Mesendoderm (in vitro differentiated cells): Measurements from ENCODE around the gene JUNB.

Source experiments
- DNase-seq: peaks from one replicate; pipeline ENCODE4 v3.0.0; 2013
- H2AK5ac ChIP-seq: 2 replicates; pipeline ENCODE4 v1.6.1; 2013; ENCODE audit warnings: low read length, inconsistent platforms
- H2BK120ac ChIP-seq: 2 replicates; pipeline ENCODE4 v1.6.1; 2013; ENCODE audit warnings: low read depth, mild to moderate bottlenecking, low read length, moderate library complexity, mixed read lengths
- H2BK15ac ChIP-seq: replicated peaks from 2 replicates; pipeline ENCODE4 v1.6.1; 2013; ENCODE audit warnings: low read depth, mild to moderate bottlenecking, moderate library complexity
- H2BK5ac ChIP-seq: 2 replicates; pipeline ENCODE4 v1.6.1; 2013; ENCODE audit warnings: low read length, inconsistent platforms
- H3K18ac ChIP-seq: 2 replicates; pipeline ENCODE4 v1.6.1; 2013; ENCODE audit warnings: mild to moderate bottlenecking, low read length, mixed read lengths
- H3K23ac ChIP-seq: one replicate; pipeline ENCODE4 v1.6.1; 2013; ENCODE audit warnings: low read length
- H3K27ac ChIP-seq: 2 replicates; pipeline ENCODE4 v1.5.1; 2013; ENCODE audit warnings: low read depth, mild to moderate bottlenecking, inconsistent platforms, low read length, moderate library complexity
- H3K27me3 ChIP-seq: 2 replicates; pipeline ENCODE4 v1.6.1; 2013; ENCODE audit warnings: low read length, control low read depth, mild to moderate bottlenecking, inconsistent platforms; ENCODE audit not compliant: insufficient read depth, poor library complexity
- H3K36me3 ChIP-seq: 2 replicates; pipeline ENCODE4 v1.6.1; 2013; ENCODE audit warnings: low read length, inconsistent platforms; ENCODE audit not compliant: control insufficient read depth, insufficient read depth
- H3K4ac ChIP-seq: one replicate; pipeline ENCODE4 v1.6.1; 2013; ENCODE audit warnings: low read depth, mild to moderate bottlenecking, low read length, moderate library complexity
- H3K4me1 ChIP-seq: 2 replicates; pipeline ENCODE4 v1.6.1; 2013; ENCODE audit warnings: low read depth, low read length, inconsistent platforms; ENCODE audit not compliant: control insufficient read depth
- H3K4me2 ChIP-seq: 2 replicates; pipeline ENCODE4 v1.6.1; 2013; ENCODE audit warnings: low read length
- H3K4me3 ChIP-seq: 2 replicates; pipeline ENCODE4 v1.5.1; 2013; ENCODE audit warnings: mild to moderate bottlenecking, low read length
- H3K56ac ChIP-seq: one replicate; pipeline ENCODE4 v1.6.1; 2013; ENCODE audit warnings: low read length
- H3K79me1 ChIP-seq: 2 replicates; pipeline ENCODE4 v1.6.1; 2013; ENCODE audit warnings: low read length, inconsistent platforms
- H3K79me2 ChIP-seq: 2 replicates; pipeline ENCODE4 v1.6.1; 2013; ENCODE audit warnings: mild to moderate bottlenecking, low read length; ENCODE audit not compliant: control insufficient read depth, insufficient read depth
- H3K9ac ChIP-seq: 2 replicates; pipeline ENCODE4 v1.6.1; 2013; ENCODE audit warnings: low read length, inconsistent platforms
- H4K5ac ChIP-seq: one replicate; pipeline ENCODE4 v1.6.1; 2013; ENCODE audit warnings: low read length
- H4K8ac ChIP-seq: one replicate; pipeline ENCODE4 v1.6.1; 2013; ENCODE audit warnings: low read depth, mild to moderate bottlenecking, control low read depth, low read length, moderate library complexity
- WGBS: extraction: QIAGEN DNeasy Blood & Tissue Kit; methylation state at CpG from one replicate; pipeline ENCODE4 v1.1.7; 2013; ENCODE audit warnings: low lambda C conversion rate, missing lambda C conversion rate; ENCODE audit not compliant: insufficient coverage; ENCODE audit errors: extremely low coverage; 5-methylcytosine and 5-hydroxymethylcytosine counted together

Gene JUNB

DNA sequence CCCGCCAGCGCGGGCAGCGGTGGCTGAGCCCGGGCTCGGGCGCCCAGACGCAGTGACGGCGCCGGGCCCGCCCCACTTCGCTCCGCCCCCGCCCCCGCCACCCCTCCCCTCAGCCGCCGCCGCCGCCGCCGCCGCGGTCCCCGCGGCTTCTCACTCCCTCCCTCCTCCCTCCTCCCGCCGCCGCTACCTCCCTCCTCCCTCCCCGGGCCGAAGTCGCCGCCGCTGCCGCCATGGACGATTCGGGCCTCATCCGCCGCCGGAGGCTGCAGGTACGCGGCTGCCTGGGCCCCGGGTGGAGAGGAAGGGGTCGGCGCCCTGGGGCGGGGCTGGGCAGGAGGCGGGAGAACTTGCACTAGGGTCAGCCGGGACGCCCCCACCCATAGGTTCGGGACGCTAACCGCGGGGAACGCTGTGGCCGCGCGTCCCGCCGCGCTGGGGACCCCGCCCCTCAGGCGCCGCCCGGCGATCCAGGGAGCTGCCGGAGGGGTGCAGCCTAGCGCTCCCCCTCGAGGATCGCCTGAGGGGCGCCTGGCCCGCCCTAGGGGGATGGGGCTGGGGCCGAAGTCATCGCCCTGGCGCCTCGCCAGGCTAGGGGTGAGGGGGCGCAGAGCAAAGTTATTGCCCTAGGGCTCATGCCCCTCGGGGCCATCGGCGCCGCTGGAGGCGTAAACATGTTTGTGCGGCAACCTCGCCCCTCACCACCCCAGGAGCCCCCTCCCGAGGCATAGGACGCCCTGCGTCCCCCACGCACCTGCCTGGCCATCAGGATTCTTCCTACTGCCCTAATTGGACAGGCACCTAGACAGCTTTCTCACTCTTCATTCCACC, 42.7 kb downstream of the JUNB start:
- H3K56ac ChIP-seq, result peak overlapping the region; percentile 88
- H3K79me2 ChIP-seq, result no peaks in the 10 kb centered on the region
- DNase-seq, result peak; percentile 62
- no CpG with 5 or more reads among the region's 87 CpGs for WGBS
- H2BK120ac ChIP-seq, result no peak overlapping the region
- no peak overlapping the region for H2BK15ac ChIP-seq
- H3K4me1 ChIP-seq, result no peaks in the 10 kb centered on the region
- H3K4me2 ChIP-seq, result peak overlapping the region; percentile 58
- peak overlapping the region; percentile 54 for H3K18ac ChIP-seq
- no peaks in the 10 kb centered on the region for H3K27me3 ChIP-seq
- H3K36me3 ChIP-seq, result no peaks in the 10 kb centered on the region
- H3K23ac ChIP-seq, result no peak overlapping the region
- no peak overlapping the region for H3K4ac ChIP-seq
- peak overlapping the region; percentile 70 for H3K9ac ChIP-seq
- peak overlapping the region; percentile 49 for H3K4me3 ChIP-seq
- H2AK5ac ChIP-seq, result no peak overlapping the region
- no peak overlapping the region for H2BK5ac ChIP-seq
- H4K8ac ChIP-seq, result no peak overlapping the region
- no peak overlapping the region for H3K27ac ChIP-seq
- H4K5ac ChIP-seq, result no peak overlapping the region
- no peaks in the 10 kb centered on the region for H3K79me1 ChIP-seq

GRCh38 chr19:12834566-12834943, 43.3 kb downstream of the JUNB start, which contains the start of gene RTBDN:
Gene RTBDN (minus strand): TSS chr19:12834579. CDS start chr19:12829979, 4,600 bp downstream.
- no peaks in the 10 kb centered on the region for H3K79me2 ChIP-seq
- peak within 1 kb of the TSS; percentile 49 for H3K4me3 ChIP-seq
- H3K4ac ChIP-seq, result no peak within 1 kb of the TSS
- no peak within 1 kb of the TSS for H4K8ac ChIP-seq
- H4K5ac ChIP-seq, result no peak within 1 kb of the TSS
- H3K56ac ChIP-seq, result peak within 1 kb of the TSS; percentile 88
- H3K79me1 ChIP-seq, result no peaks in the 10 kb centered on the region
- H3K27me3 ChIP-seq, result no peaks in the 10 kb centered on the region
- peak within 1 kb of the TSS; percentile 70 for H3K9ac ChIP-seq
- no peak within 1 kb of the TSS for H2BK5ac ChIP-seq
- no peak within 1 kb of the TSS for H2BK120ac ChIP-seq
- H2AK5ac ChIP-seq, result no peak within 1 kb of the TSS
- no peak within 1 kb of the TSS for H2BK15ac ChIP-seq
- WGBS, result no CpG with 5 or more reads among the region's 20 CpGs
- peak within 1 kb of the TSS; percentile 54 for H3K18ac ChIP-seq
- no peaks in the 10 kb centered on the region for H3K36me3 ChIP-seq
- H3K4me2 ChIP-seq, result peak within 1 kb of the TSS; percentile 58
- no peak within 1 kb of the TSS for H3K27ac ChIP-seq
- no peaks in the 10 kb centered on the region for H3K4me1 ChIP-seq
- no peak within 1 kb of the TSS for H3K23ac ChIP-seq
- DNase-seq, result peak; percentile 56

- Histone ChIP-seq H3K4ac (no peak overlapping the region), H3K4me3 (no peak overlapping the region), H3K4me1 (no peaks in the 10 kb centered on the region), H3K79me1 (no peaks in the 10 kb centered on the region), H3K27me3 (no peaks in the 10 kb centered on the region), H4K8ac (no peak overlapping the region), H3K56ac (no peak overlapping the region), H3K27ac (no peak overlapping the region), H2BK15ac (no peak overlapping the region), H3K18ac (no peak overlapping the region), H2AK5ac (no peak overlapping the region), H3K23ac (no peak overlapping the region), H2BK120ac (no peak overlapping the region), H3K79me2 (no peaks in the 10 kb centered on the region), H3K4me2 (no peak overlapping the region), H2BK5ac (no peak overlapping the region), H4K5ac (no peak overlapping the region), H3K9ac (no peak overlapping the region), H3K36me3 (no peaks in the 10 kb centered on the region)
- WGBS, result no CpG with 5 or more reads among the region's 39 CpGs
- DNase-seq, result peak; percentile 52
These were observed 43.9 kb downstream of the JUNB start for GRCh38 chr19:12834976-12835757.

GRCh38 chr19:12836529-12836863, 45.2 kb downstream of the JUNB start:
- Histone ChIP-seq H3K56ac (no peak overlapping the region), H2AK5ac (no peak overlapping the region), H3K4me2 (no peak overlapping the region), H2BK5ac (no peak overlapping the region), H3K4ac (no peak overlapping the region), H3K27me3 (no peaks in the 10 kb centered on the region), H3K18ac (no peak overlapping the region), H4K8ac (no peak overlapping the region), H4K5ac (no peak overlapping the region), H3K23ac (no peak overlapping the region), H2BK120ac (no peak overlapping the region), H3K4me3 (no peak overlapping the region), H3K4me1 (no peaks in the 10 kb centered on the region), H3K36me3 (no peaks in the 10 kb centered on the region), H2BK15ac (no peak overlapping the region), H3K27ac (no peak overlapping the region), H3K79me2 (no peaks in the 10 kb centered on the region), H3K9ac (no peak overlapping the region), H3K79me1 (no peaks in the 10 kb centered on the region)
- no peak for DNase-seq
- WGBS, result no CpG with 5 or more reads among the region's 6 CpGs

- Histone ChIP-seq H3K23ac (no peak overlapping the region), H3K9ac (no peak overlapping the region), H2BK120ac (no peak overlapping the region), H3K4me1 (no peaks in the 10 kb centered on the region), H3K56ac (no peak overlapping the region), H2AK5ac (no peak overlapping the region), H2BK5ac (no peak overlapping the region), H3K18ac (no peak overlapping the region), H3K79me2 (no peaks in the 10 kb centered on the region), H3K27me3 (no peaks in the 10 kb centered on the region), H2BK15ac (no peak overlapping the region), H3K79me1 (no peaks in the 10 kb centered on the region), H3K27ac (no peak overlapping the region), H3K4me3 (no peak overlapping the region), H3K4me2 (no peak overlapping the region), H3K36me3 (no peaks in the 10 kb centered on the region), H4K8ac (no peak overlapping the region), H3K4ac (no peak overlapping the region), H4K5ac (no peak overlapping the region)
- WGBS, result no CpG with 5 or more reads among the region's 4 CpGs
- DNase-seq, result peak; percentile 76
These were observed 45.9 kb downstream of the JUNB start for GRCh38 chr19:12837225-12837624.
